ENCODE data around the gene PROSER3.

PROSER3 gene

DNA sequence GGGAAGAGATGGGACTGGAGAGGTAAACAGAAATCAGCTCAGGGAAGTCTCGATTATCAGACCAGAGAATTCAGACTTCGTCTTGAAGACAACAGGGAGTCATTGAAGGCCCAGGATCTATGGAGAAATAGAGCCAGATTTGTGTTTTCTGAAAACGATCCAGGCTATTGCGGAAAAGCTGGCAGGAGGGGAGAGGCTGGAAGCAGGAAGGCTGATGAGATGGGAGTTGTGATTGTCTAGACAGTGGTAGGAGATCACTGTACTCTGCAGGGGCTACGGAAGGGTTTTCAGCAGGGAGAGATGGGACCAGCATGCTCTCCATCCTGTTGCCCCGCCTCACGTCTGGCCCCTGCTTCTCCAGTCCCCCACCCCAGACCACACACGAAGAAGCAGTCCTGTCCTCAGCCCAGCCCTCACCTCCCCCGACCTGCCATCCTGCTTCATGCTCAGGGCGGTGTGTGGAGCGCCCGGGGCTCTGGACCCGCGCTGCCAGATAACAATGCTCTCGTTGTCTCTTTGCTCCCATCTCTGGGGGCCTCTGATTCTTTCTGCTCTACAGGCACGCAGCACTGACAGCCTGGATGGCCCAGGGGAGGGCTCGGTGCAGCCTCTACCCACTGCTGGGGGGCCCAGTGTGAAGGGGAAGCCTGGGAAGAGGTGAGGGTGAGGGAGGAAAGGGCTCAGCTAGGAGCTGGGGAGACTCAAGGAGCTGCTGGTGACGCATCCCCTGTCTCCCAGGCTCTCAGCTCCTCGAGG lies 19.3 kb downstream of the PROSER3 start:
- no peak for DNase-seq (ENCODE audit: low read depth)

DNA sequence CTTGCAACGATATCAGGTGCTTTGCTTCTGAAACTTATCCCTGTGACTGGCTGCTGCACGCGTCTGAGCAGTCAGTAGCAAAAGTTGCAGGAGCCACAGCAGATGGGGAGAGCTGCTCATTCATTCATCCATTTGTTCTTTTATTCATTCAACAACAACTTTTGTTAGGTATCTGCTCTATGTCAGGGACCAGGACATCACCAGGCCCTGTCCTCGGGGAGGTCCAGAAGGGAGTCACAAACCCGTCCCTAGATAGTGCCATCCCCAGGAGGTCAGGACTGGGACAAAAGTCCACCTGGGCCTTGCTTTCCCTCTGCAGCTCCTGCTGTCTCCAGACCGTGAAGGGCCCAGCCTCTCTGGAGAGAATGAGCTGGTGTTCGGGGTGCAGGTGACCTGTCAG lies 20.0 kb downstream of the PROSER3 start:
- no peak for DNase-seq (ENCODE audit: low read depth)

DNA sequence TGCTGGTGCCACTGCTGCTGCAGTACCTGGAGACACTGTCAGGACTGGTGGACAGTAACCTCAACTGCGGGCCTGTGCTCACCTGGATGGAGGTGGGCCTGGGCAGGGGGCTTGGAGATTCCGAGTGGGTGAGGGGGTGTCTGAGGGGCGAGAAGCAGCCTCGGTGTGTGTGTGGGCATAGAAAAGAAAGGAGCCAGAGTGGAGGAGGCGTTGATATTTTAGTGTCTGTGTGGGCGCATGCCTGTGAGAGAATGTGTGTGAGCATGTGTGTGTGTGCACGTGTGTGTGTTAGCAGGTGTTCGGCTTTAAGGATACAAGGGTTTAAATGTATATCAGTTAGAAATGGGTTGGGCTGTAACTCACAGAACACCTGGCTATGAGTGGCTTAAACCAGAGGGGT lies 21.1 kb downstream of the PROSER3 start:
- no peak for DNase-seq (ENCODE audit: low read depth)

DNA sequence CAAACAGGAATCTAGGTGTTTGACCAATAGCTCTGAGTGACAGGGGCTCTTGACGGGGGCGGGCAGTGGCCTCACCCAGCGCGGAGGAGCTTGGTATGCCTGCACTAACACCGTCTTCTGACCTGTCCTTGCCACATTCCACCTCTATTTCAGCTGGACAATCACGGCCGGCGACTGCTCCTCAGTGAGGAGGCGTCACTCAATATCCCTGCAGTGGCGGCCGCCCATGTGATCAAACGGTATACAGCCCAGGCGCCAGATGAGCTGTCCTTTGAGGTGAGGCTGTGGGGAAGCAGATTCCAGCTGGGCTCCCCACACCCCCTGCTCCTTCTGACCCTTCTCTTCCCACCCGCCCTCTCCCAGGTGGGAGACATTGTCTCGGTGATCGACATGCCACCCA lies 22.1 kb downstream of the PROSER3 start:
- no peak for DNase-seq (ENCODE audit: low read depth)

DNA sequence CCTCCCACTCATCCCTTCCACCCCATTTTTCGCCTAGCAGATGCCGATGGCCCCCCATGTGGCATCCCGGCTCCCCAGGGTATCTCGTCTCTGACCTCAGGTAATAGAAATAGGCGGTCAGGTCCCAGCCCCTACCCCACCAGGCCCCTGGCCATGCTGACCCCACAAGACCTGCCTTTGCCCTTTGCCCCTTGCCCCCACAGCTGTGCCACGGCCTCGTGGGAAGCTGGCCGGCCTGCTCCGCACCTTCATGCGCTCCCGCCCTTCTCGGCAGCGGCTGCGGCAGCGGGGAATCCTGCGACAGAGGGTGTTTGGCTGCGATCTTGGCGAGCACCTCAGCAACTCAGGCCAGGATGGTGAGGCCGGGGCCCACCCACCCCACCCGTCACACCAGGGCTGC lies 22.7 kb downstream of the PROSER3 start:
- no peak for DNase-seq (ENCODE audit: low read depth)

DNA sequence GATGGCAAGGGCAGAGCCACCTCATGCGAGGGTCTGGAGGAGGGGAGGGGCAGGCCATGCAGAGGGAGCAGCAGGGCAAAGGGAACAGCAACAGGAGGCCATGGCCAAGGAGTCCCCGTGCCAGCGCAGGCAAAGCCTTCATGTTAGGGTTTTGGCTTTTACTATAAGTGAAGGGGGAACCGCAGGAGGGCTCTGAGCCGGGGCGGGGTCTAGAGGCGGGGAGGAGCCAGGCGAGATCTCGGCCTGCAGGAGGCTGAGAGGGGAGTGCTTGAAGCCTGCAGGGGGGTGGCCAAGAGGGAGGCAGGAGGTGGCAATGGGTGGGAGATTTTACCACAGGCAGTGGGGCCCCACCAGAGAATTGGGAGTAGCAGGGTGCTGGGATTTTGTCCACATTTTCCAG lies 23.7 kb downstream of the PROSER3 start:
- no peak for DNase-seq (ENCODE audit: low read depth)

DNA sequence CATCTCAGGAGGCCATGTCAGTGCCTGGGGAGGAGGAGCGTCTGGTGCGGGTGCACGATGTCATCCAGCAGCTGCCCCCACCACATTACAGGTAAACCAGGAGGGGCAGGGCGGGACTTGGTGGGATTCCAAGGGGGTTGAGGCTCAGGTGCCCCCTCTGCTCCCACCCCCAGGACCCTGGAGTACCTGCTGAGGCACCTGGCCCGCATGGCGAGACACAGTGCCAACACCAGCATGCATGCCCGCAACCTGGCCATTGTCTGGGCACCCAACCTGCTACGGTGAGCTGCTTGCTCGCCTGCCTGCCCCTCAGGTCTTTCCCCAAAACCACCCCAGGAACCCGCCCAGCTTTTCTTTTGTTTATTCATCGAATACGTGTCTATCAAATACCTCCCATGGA lies 24.6 kb downstream of the PROSER3 start:
- DNase-seq (ENCODE audit: low read depth), result no peak

DNA sequence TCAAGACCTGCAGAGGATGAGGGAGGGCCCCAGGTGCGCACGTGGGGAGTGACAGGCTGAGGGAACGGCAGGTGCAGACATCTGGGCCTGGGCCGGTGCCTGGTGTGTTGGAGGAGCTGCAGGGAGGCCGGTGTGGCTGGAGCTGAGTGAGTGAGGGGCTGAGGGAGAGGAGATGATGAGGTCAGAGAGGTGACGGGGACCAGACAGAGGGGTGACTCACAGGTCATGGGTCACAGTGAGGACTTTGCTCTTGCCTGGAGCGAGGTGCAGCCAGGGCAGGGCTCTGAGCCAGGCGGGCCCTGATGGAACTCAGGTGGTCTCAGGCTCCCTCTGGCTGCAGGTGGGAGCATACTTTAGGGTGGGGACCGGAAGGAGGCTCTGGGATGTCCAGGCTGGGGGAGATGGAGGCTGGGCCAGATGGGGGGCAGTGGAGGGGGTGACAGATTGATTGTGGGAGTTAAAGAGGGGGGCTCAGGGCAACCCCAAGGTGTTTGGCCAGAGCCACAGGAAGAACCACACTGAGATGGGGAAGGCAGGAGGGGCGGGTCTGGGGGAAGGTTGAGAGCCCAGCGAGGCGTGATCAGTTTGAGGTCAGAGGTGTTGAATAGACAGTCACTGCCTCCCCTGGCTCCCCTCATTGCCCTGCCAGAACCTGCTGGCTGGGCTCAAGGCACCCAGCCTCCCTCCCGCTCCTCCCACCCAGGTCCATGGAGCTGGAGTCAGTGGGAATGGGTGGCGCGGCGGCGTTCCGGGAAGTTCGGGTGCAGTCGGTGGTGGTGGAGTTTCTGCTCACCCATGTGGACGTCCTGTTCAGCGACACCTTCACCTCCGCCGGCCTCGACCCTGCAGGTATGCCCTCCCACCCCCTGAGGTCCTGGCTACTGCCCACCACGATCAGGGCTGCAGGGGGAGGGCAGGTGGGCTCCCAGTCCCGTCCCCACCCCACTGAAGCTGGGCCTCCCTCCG lies 25.8 kb downstream of the PROSER3 start:
- DNase-seq (ENCODE audit: low read depth), result no peak

DNA sequence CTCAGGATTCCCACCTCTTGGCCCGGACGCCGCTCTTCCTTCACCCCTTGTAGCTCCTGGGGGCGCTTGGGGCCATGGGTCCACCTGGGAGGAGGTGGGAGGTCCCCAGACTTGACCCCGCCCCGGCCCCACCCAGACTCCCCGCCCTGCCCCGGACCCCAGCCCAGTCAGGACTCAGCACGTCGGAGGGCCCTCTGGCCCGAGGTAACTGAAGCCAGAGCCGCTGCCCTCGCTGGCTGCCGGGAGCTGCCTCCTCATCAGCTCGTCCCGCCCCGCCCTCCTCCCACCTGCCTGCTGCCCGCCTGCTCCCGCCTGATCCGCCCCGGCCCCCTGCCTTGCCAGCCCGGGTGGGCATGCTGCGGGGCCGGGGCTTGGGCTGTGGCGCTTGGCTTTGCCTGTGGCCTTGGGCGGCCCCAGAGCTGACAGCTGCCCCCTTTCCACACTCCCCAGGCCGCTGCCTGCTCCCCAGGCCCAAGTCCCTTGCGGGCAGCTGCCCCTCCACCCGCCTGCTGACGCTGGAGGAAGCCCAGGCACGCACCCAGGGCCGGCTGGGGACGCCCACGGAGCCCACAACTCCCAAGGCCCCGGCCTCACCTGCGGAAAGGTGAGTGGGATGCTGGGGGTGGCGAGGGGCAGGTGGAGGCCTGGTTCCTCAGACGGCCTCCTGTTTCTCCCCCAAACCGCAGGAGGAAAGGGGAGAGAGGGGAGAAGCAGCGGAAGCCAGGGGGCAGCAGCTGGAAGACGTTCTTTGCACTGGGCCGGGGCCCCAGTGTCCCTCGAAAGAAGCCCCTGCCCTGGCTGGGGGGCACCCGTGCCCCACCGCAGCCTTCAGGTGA lies 26.7 kb downstream of the PROSER3 start:
- no peak for DNase-seq (ENCODE audit: low read depth)

DNA sequence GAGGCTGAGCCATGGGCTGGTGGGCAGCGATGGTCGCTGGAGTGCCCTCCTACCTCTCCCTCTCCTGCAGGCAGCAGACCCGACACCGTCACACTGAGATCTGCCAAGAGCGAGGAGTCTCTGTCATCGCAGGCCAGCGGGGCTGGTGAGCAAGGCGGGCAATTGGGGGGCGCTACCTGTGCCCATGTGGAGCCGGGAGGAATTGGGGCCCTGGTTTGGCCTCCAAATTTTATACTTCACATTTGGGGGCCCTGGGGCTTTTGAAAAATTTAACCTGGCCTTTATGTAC lies 27.3 kb downstream of the PROSER3 start:
- DNase-seq (ENCODE audit: low read depth), result no peak

DNA sequence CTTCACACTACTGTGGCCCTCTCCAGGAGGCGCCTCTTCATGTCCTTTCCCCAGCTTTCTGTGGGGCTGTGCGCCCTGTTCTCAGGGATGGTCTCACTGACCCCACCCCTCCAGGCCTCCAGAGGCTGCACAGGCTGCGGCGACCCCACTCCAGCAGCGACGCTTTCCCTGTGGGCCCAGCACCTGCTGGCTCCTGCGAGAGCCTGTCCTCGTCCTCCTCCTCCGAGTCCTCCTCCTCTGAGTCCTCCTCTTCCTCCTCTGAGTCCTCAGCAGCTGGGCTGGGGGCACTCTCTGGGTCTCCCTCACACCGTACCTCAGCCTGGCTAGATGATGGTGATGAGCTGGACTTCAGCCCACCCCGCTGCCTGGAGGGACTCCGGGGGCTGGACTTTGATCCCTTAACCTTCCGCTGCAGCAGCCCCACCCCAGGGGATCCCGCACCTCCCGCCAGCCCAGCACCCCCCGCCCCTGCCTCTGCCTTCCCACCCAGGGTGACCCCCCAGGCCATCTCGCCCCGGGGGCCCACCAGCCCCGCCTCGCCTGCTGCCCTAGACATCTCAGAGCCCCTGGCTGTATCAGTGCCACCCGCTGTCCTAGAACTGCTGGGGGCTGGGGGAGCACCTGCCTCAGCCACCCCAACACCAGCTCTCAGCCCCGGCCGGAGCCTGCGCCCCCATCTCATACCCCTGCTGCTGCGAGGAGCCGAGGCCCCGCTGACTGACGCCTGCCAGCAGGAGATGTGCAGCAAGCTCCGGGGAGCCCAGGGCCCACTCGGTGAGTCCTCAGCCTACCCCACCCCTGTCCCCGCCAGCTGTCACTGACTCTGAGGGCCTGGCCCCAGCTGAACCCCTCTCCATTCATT lies 28.6 kb downstream of the PROSER3 start:
- DNase-seq (ENCODE audit: low read depth), result no peak

DNA sequence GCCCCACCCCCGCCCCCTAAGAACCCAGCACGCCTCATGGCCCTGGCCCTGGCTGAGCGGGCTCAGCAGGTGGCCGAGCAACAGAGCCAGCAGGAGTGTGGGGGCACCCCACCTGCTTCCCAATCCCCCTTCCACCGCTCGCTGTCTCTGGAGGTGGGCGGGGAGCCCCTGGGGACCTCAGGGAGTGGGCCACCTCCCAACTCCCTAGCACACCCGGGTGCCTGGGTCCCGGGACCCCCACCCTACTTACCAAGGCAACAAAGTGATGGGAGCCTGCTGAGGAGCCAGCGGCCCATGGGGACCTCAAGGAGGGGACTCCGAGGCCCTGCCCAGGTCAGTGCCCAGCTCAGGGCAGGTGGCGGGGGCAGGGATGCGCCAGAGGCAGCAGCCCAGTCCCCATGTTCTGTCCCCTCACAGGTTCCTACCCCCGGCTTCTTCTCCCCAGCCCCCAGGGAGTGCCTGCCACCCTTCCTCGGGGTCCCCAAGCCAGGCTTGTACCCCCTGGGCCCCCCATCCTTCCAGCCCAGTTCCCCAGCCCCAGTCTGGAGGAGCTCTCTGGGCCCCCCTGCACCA lies 29.3 kb downstream of the PROSER3 start:
- DNase-seq (ENCODE audit: low read depth), result no peak

DNA sequence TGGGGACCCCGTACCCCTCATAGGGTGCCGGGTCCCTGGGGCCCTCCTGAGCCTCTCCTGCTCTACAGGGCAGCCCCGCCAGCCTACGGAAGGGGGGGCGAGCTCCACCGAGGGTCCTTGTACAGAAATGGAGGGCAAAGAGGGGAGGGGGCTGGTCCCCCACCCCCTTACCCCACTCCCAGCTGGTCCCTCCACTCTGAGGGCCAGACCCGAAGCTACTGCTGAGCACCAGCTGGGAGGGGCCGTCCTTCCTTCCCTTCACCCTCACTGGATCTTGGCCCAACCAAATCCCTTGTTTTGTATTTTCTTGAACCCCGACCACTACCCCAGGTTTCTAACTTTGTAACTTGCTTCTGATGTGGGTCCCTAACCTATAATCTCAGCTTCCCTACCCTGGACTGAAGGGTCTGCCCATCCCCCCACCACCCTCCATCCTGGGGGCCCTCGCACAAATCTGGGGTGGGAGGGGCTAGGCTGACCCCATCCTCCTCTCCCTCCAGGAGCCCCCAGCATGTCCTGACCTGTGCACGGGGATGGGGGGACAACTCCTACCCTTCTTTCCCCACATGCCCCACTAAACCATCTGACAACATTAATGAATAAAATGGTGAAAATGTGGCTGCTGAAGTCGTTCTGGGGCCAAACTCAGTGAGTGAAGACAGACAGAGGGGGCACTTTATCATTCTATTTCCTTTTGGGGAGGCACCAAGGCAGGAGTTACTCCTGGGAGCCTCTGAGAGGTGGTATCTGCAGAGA lies 30.4 kb downstream of the PROSER3 start:
- no peak for DNase-seq (ENCODE audit: low read depth)

DNA sequence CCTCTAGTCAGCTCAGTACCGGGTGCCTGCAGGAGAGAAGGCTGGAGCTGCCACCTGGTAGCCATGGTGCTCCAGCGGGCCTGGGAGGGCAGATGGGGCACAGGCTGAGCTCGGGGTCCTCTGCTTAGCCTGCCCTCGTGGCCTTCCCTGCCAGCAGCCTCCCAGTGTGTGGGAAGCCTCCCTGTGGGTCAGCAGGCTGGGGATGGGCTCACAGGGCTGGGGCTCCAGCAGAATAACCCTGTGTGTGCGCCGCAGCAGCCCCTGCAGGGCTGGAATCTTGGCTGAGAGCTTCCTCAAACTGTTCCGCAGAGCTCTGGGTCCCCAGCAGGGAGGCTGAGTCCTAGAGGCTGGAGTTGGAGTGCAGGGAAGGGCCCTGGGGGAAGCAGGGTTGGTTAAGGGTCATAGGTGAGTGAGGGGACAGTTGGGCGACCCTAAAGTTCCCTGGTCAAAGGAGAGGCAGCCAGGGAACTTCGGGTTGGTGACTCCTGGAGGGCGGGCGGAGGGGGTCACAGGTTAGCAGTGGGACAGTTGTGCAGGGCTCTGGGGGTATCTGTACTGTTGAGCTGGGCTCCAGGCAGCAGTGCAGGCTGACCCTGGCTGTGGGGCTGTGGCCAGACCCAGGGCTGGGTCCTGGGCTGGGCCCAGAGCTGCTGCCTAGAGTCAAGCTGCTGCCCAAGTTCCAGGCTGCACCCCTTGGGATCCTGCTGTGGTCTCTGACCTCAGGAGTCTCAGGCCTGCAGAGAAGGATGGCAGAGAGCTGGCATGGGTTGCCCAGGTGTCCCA lies 31.4 kb downstream of the PROSER3 start:
- no peak for DNase-seq (ENCODE audit: low read depth)

DNA sequence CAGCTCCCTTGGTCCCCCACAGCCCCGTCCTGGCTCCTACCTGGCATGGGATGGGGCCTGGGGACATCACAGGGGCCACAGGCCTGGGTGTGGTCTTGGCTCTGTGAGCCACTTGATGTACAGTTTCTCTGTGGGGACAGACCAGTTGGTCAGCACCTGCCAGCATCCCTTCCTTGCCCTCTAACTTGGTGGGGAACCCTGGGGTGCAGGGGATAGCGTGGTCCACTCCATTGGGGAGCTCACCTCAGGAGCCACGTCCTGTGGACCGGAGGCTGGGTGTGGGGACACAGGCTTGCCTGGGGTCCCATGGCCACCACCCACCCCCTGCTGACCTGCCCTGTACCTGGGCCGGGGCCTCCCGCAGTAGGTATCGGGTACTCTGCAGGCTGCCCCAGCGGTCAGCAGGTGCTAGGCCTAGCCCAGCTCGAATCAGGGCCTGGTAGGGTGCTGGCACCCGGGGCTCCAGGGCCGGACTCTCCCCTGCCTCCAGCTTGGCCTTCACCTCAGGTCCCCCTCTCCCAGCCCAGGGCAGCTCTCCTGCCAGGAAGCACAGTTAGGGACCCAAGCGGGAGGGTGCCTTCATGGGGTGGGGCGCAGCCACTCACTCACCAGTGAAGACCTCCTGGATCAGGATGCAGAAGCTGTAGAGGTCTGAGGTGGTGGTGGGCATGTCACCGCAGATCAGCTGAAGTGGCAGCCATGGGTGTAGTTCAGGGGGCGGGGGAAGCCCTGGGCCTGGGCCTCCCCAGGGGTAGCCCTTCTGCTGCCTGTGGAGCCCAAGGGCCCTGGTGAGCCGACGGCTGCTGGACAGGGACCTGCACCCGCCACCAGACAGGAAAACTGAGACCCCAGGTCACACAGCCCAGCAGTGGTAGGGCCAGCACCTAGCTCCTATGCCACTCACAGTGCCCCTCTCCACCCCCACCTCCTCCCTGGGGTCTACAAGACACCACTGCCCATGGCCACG lies 32.3 kb downstream of the PROSER3 start:
- DNase-seq (ENCODE audit: low read depth), result no peak

DNA sequence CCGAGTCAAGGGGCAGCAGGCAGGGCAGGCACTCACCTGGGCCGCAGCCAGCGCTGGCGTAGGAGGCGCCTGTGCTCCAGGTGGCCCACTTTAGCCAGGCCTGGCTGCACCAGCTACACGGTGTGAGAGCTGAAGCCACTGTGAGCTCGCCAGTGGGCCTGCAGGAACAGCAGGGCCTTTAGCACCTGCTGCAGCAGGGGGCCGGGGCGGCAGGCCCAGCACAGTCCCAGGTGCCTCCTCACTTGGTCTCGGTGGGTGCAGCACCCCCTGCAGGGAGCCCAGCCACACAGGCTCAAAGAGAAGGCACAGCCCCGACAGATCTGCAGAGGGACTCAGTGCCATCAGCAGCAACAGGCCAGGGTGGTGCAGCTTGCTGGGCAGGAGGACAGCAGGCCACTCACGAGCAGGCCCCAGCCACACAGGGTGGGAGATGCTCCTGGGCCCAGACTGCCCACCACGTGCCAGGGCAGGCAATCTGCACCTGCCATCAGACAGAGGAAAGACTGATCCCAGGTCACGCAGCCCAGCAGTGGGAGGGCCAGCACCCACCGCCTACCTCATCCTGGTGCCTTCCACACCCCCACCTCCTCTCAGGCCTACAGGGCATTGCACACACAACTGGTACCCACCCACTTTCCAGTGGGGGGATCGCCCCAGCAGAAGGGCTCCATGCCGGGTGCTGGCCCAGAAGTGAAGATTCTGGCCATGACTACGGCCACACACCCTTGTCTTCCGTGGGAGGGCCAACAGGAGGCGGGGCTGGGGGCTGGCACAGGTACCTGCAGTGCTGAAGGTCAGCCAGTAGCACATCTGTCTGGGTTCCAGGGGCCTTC lies 33.2 kb downstream of the PROSER3 start:
- DNase-seq (ENCODE audit: low read depth), result no peak

DNA sequence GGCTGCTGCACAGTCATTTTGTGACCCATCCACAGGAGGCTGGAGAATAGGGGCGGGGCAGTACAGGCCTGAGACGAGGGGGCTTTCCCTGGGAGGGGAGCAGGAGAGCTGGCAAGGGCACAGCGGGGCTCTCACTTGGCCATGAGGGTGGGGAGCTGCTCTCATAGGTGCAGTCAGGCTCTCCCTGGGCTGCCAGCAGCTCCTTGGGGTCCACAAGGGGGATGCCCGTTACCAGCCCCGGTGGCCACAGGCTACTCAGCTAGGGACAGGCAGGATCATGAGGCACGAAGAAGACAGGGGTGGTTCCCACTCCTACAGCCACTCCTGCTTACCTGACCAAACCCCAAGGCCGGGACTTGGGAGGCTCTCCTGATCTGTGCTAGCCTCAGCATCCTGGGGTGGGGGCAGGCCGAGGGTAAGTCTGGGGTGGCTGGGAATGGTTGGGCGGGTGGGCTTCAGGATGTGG lies 33.9 kb downstream of the PROSER3 start:
- DNase-seq (ENCODE audit: low read depth), result no peak
